ENCODE data around the gene SARNP. TPM values are rescaled to one million over a fixed set of nuclear protein-coding genes. Genes with fewer than 3 reads are reported as not detected.

SARNP gene
- polyA plus RNA-seq, 1 of the 3 experiments (the other 2 are of a cell fraction): 65.8 TPM

GRCh38 chr12:55861871-55862270 lies 44.3 kb upstream of the SARNP start:
- H3K27ac ChIP-seq (ENCODE audit: low read depth in 2 of 2, low read length in 1 of 2): no peak overlapping the region
- H3K9me2 ChIP-seq: no peaks in the 10 kb centered on the region
- H3K4me1 ChIP-seq (ENCODE audit: control insufficient read depth in 1 of 2, insufficient read depth in 2 of 2, low read depth in 1 of 2, low read length in 1 of 2): no peaks in the 10 kb centered on the region
- 69% methylated on average over 3 of the region's 3 CpGs for WGBS (ENCODE audit: low lambda C conversion rate)
- no peaks in the 10 kb centered on the region for H3F3A ChIP-seq (replicated peaks; ENCODE audit: insufficient read depth)
- CTCF ChIA-PET: interaction anchor here (0.6 kb wide), 1 partner anchor 65 kb away, joined by 3 read pairs; no protein-coding TSS in a partner anchor
- H3K36me3 ChIP-seq (replicated peaks in 1 of 2; ENCODE audit: control insufficient read depth in 1 of 2, insufficient read depth in 2 of 2, low read length in 1 of 2): no peaks in the 10 kb centered on the region
- no peaks in the 10 kb centered on the region for H3K27me3 ChIP-seq (ENCODE audit: insufficient read depth)
- H3K4me3 ChIP-seq (ENCODE audit: low read depth in 2 of 2, low read length in 1 of 2): no peak overlapping the region
- no peak overlapping the region for H3K9ac ChIP-seq
- no peak overlapping the region for H2AFZ ChIP-seq (ENCODE audit: low read depth)
- H3K4me2 ChIP-seq: no peak overlapping the region
- POLR2A ChIA-PET: no interaction called here
- no peaks in the 10 kb centered on the region for H4K20me1 ChIP-seq (ENCODE audit: insufficient read depth)
- no peaks in the 10 kb centered on the region for H3K9me3 ChIP-seq
- no peaks in the 10 kb centered on the region for H3K79me2 ChIP-seq (ENCODE audit: insufficient read depth)
- TF ChIP-seq YY1 (IDR thresholded peaks at IDR 0.05; ENCODE audit: low read depth) (no peak), GABPA (IDR thresholded peaks at IDR 0.05; ENCODE audit: low read depth) (no peak), TAF1 (IDR thresholded peaks at IDR 0.05; ENCODE audit: borderline replicate concordance, low read depth, low read length) (no peak), TCF12 (IDR thresholded peaks at IDR 0.05) (no peak), FOXJ3 (CRISPR knock-in tag; IDR thresholded peaks at IDR 0.05) (no peak), REST (IDR thresholded peaks at IDR 0.05; ENCODE audit: low read depth, low read length) (no peak)
- DNase-seq: no peak

GRCh38 chr12:55861396-55861795 lies 43.9 kb upstream of the SARNP start:
- Histone ChIP-seq H3K9ac (no peak overlapping the region), H2AFZ (ENCODE audit: low read depth) (no peak overlapping the region), H3F3A (replicated peaks; ENCODE audit: insufficient read depth) (no peaks in the 10 kb centered on the region), H3K79me2 (ENCODE audit: insufficient read depth) (no peaks in the 10 kb centered on the region), H4K20me1 (ENCODE audit: insufficient read depth) (no peaks in the 10 kb centered on the region), H3K4me2 (no peak overlapping the region), H3K27me3 (ENCODE audit: insufficient read depth) (no peaks in the 10 kb centered on the region), H3K9me2 (no peaks in the 10 kb centered on the region), H3K27ac (ENCODE audit: low read depth in 2 of 2, low read length in 1 of 2) (no peak overlapping the region), H3K36me3 (replicated peaks in 1 of 2; ENCODE audit: control insufficient read depth in 1 of 2, insufficient read depth in 2 of 2, low read length in 1 of 2) (no peaks in the 10 kb centered on the region), H3K4me3 (ENCODE audit: low read depth in 2 of 2, low read length in 1 of 2) (no peak overlapping the region), H3K9me3 (no peaks in the 10 kb centered on the region), H3K4me1 (ENCODE audit: control insufficient read depth in 1 of 2, insufficient read depth in 2 of 2, low read depth in 1 of 2, low read length in 1 of 2) (no peaks in the 10 kb centered on the region)
- ChIA-PET POLR2A (no interaction called here), CTCF (interaction anchor here (0.6 kb wide), 1 partner anchor 65 kb away, joined by 3 read pairs; no protein-coding TSS in a partner anchor)
- WGBS (ENCODE audit: low lambda C conversion rate): 83% methylated on average over 8 of the region's 8 CpGs
- TF ChIP-seq CTCF (IDR thresholded peaks at IDR 0.05) (no peak), TCF12 (IDR thresholded peaks at IDR 0.05) (no peak), FOXM1 (IDR thresholded peaks at IDR 0.05; ENCODE audit: low read depth) (no peak), RCOR1 (IDR thresholded peaks at IDR 0.05; ENCODE audit: low read length) (no peak), RAD21 (IDR thresholded peaks at IDR 0.05; ENCODE audit: low read length) (no peak), TEAD4 (IDR thresholded peaks at IDR 0.05; ENCODE audit: borderline replicate concordance, insufficient read depth) (no peak), USF2 (IDR thresholded peaks at IDR 0.05; ENCODE audit: borderline replicate concordance, low read depth, low read length) (no peak), RFX5 (IDR thresholded peaks at IDR 0.05; ENCODE audit: low read length) (no peak), YY1 (IDR thresholded peaks at IDR 0.05; ENCODE audit: low read depth) (no peak), TAF1 (IDR thresholded peaks at IDR 0.05; ENCODE audit: borderline replicate concordance, low read depth, low read length) (no peak), MEF2A (IDR thresholded peaks at IDR 0.05; ENCODE audit: borderline replicate concordance, low read depth) (no peak), IRF3 (IDR thresholded peaks at IDR 0.05; ENCODE audit: low read depth, low read length) (no peak), NFIC (IDR thresholded peaks at IDR 0.05; ENCODE audit: borderline replicate concordance) (no peak), GATA2 (CRISPR knock-in tag; IDR thresholded peaks at IDR 0.05) (no peak), SIN3A (IDR thresholded peaks at IDR 0.05; ENCODE audit: borderline replicate concordance, low read depth, low read length) (no peak)
- DNase-seq: no peak

Measured in SK-N-SH (cell line).